GM18867 (cell line): ENCODE data around the gene RNF123.
A peak's percentile ranks its signal among the peaks of the same experiment; 100 is the strongest.

Experiments
- ATAC-seq: cut with Tn5 transposase; IDR thresholded peaks from one replicate; pipeline ENCODE4 v1.9.1; 2021; ENCODE audit warnings: mild to moderate bottlenecking, moderate library complexity; ENCODE audit not compliant: unreplicated experiment

The RNF123 gene

GRCh38 chr3:49689046-49689907 lies at the start of gene RNF123, which contains the start of gene MST1:
RNF123 (plus strand) TSS chr3:49689557; CDS start chr3:49691166, 1,609 bp downstream.
MST1 (minus strand) TSS chr3:49689474; CDS start chr3:49688691, 783 bp downstream.
- ATAC-seq: peak; percentile 56

- ATAC-seq: no peak
These were observed 48.1 kb upstream of the RNF123 start for GRCh38 chr3:49641292-49641691.

- no peak for ATAC-seq
These were observed 47.2 kb upstream of the RNF123 start for GRCh38 chr3:49641921-49642707.

GRCh38 chr3:49642708-49643145 lies 46.6 kb upstream of the RNF123 start:
- ATAC-seq: no peak

GRCh38 chr3:49644684-49645083 lies 44.7 kb upstream of the RNF123 start:
- ATAC-seq: no peak

GRCh38 chr3:49646236-49646635 lies 43.1 kb upstream of the RNF123 start:
- no peak for ATAC-seq

- no peak for ATAC-seq
These were observed 41.6 kb upstream of the RNF123 start for GRCh38 chr3:49647741-49648140.

GRCh38 chr3:49648354-49649019 lies 40.9 kb upstream of the RNF123 start:
- ATAC-seq: no peak

- no peak for ATAC-seq
These were observed 39.8 kb upstream of the RNF123 start for GRCh38 chr3:49649576-49649975.

- ATAC-seq: no peak
These were observed 39.2 kb upstream of the RNF123 start for GRCh38 chr3:49650177-49650576.

GRCh38 chr3:49650637-49651036 lies 38.7 kb upstream of the RNF123 start:
- no peak for ATAC-seq

GRCh38 chr3:49652218-49652902 lies 37.0 kb upstream of the RNF123 start:
- ATAC-seq: no peak

- ATAC-seq: no peak
These were observed 36.4 kb upstream of the RNF123 start for GRCh38 chr3:49652903-49653415.

GRCh38 chr3:49653621-49654020 lies 35.7 kb upstream of the RNF123 start:
- no peak for ATAC-seq

- ATAC-seq: no peak
These were observed 35.1 kb upstream of the RNF123 start for GRCh38 chr3:49654176-49654825.

GRCh38 chr3:49654955-49655556 lies 34.3 kb upstream of the RNF123 start:
- ATAC-seq: no peak

- ATAC-seq: no peak
These were observed 33.5 kb upstream of the RNF123 start for GRCh38 chr3:49655731-49656285.

- ATAC-seq: no peak
These were observed 32.7 kb upstream of the RNF123 start for GRCh38 chr3:49656541-49657112.
